ENCODE data around the gene GNB5.
"Not testable (repeated sequence)": the region's sequence is repeated elsewhere in the genome, so short reads cannot be mapped to it uniquely, and the experiment has no call there.

GNB5 gene

GRCh38 chr15:52083603-52084002 lies 107.6 kb downstream of the GNB5 start:
- no peak for TF ChIP-seq CTCF (IDR thresholded peaks at IDR 0.05; ENCODE audit: control insufficient read depth, insufficient read depth, low read depth, low read length, missing control alignments)
- DNase-seq (ENCODE audit: low read depth), result no peak
- no peak overlapping the region for H3K4me3 ChIP-seq (ENCODE audit: control insufficient read depth, low read depth, low read length)

- not testable (repeated sequence) for H3K4me3 ChIP-seq (ENCODE audit: control insufficient read depth, low read depth, low read length); DNase-seq (ENCODE audit: low read depth)
Observed at GRCh38 chr15:52083037-52083359, 108.2 kb downstream of the GNB5 start.

GRCh38 chr15:52082197-52083036 lies 108.8 kb downstream of the GNB5 start:
- DNase-seq (ENCODE audit: low read depth), result no peak

GRCh38 chr15:52080706-52081392 lies 110.3 kb downstream of the GNB5 start:
- TF ChIP-seq CTCF (IDR thresholded peaks at IDR 0.05; ENCODE audit: control insufficient read depth, insufficient read depth, low read depth, low read length, missing control alignments), result no peak
- no peak overlapping the region for H3K4me3 ChIP-seq (ENCODE audit: control insufficient read depth, low read depth, low read length)
- no peak for DNase-seq (ENCODE audit: low read depth)

More at GRCh38 chr15:52082197-52083036, 108.8 kb downstream of the GNB5 start:
- no peak overlapping the region for H3K4me3 ChIP-seq (ENCODE audit: control insufficient read depth, low read depth, low read length)
- TF ChIP-seq CTCF (IDR thresholded peaks at IDR 0.05; ENCODE audit: control insufficient read depth, insufficient read depth, low read depth, low read length, missing control alignments), result no peak

GRCh38 chr15:52080031-52080430 lies 111.2 kb downstream of the GNB5 start:
- no peak overlapping the region for H3K4me3 ChIP-seq (ENCODE audit: control insufficient read depth, low read depth, low read length)
- no peak for DNase-seq (ENCODE audit: low read depth)
- TF ChIP-seq CTCF (IDR thresholded peaks at IDR 0.05; ENCODE audit: control insufficient read depth, insufficient read depth, low read depth, low read length, missing control alignments), result no peak

GRCh38 chr15:52078876-52079700 lies 112.1 kb downstream of the GNB5 start:
- no peak overlapping the region for H3K4me3 ChIP-seq (ENCODE audit: control insufficient read depth, low read depth, low read length)
- TF ChIP-seq CTCF (IDR thresholded peaks at IDR 0.05; ENCODE audit: control insufficient read depth, insufficient read depth, low read depth, low read length, missing control alignments), result peak; percentile 83
- DNase-seq (ENCODE audit: low read depth), result no peak
